ENCODE data around the gene AARS2.

GRCh38 chr6:44253307-44254101 lies 59.6 kb downstream of the AARS2 start:
- TF ChIP-seq CTCF (conservative IDR thresholded peaks at IDR 0.05) (peak; percentile 69), EZH2 (IDR thresholded peaks at IDR 0.05; ENCODE audit: low read depth) (no peak)
